WI38 (cell line): Measurements from ENCODE around the gene CNN2.

Experiments used
- H3K4me3 ChIP-seq: 2 replicates; pipeline ENCODE4 v1.5.1; 2011; ENCODE audit warnings: low read depth, mild to moderate bottlenecking, control low read depth, low read length
- CTCF ChIP-seq: IDR thresholded peaks from 2 replicates; pipeline ENCODE4 v1.5.1; 2012; ENCODE audit warnings: low read depth, mild to moderate bottlenecking, control low read depth, low read length

The CNN2 gene

GRCh38 chr19:991932-992669, 34.3 kb upstream of the CNN2 start:
- no peak for TF ChIP-seq CTCF
- H3K4me3 ChIP-seq = no peak overlapping the region

- TF ChIP-seq CTCF = no peak
- no peak overlapping the region for H3K4me3 ChIP-seq
Measured at GRCh38 chr19:992670-993055, 33.7 kb upstream of the CNN2 start.

GRCh38 chr19:993361-993830, 33.0 kb upstream of the CNN2 start:
- H3K4me3 ChIP-seq = no peak overlapping the region
- no peak for TF ChIP-seq CTCF

- no peak overlapping the region for H3K4me3 ChIP-seq
Measured at GRCh38 chr19:993831-994393, 32.5 kb upstream of the CNN2 start.

GRCh38 chr19:994516-994915, 31.9 kb upstream of the CNN2 start:
- TF ChIP-seq CTCF = no peak
- H3K4me3 ChIP-seq = no peak overlapping the region

More at GRCh38 chr19:993831-994393, 32.5 kb upstream of the CNN2 start:
- no peak for TF ChIP-seq CTCF

- no peak for TF ChIP-seq CTCF
- no peak overlapping the region for H3K4me3 ChIP-seq
Measured at GRCh38 chr19:995051-995827, 31.2 kb upstream of the CNN2 start.
